HepG2 (cell line): ENCODE data around the gene SNX13. TPM values are rescaled to one million over a fixed set of nuclear protein-coding genes. Genes with fewer than 3 reads are reported as not detected.

Source experiments
- ATAC-seq: fragments of 200-7000 bp; cut with Tn5 transposase; 3 replicates; pipeline ENCODE4 v1.9.1; 2020; ENCODE audit warnings: mild to moderate bottlenecking, moderate library complexity
- BruUV-seq: library from RNA; stranded (reverse); fragments of 400-500 nt; replicated peaks from 2 replicates; lab custom pipeline; 2021; lab: Mats Ljungman, UMichigan
- CTCF ChIA-PET: fragments of 300-600 bp; formaldehyde crosslinking; extraction: SDS; loops from one replicate; lab custom pipeline; 2021; ENCODE audit warnings: low total read pairs, inconsistent platforms, low intra/inter-chr PET ratio; lab: Yijun Ruan, JAX
- POLR2A ChIA-PET: fragments of 350-600 bp; sonication (Branson Sonifier 250); formaldehyde crosslinking; loops from one replicate; lab custom pipeline; 2020; ENCODE audit warnings: antibody characterized with exemption, inconsistent platforms; lab: Yijun Ruan, JAX
- DNase-seq: peaks from one replicate; pipeline ENCODE4 v3.0.0-alpha.2; 2015; ENCODE audit warnings: low spot score
- FAIRE-seq: peaks from 3 replicates; lab custom pipeline; 2011; peaks lifted over from hg19 to GRCh38; lab: Jason Lieb, UNC
- H2AFZ ChIP-seq: one replicate; pipeline ENCODE4 v1.6.1; 2011; ENCODE audit warnings: low read length, inconsistent platforms
- H3K27ac ChIP-seq: fragments of 300-600 bp; 3 replicates; pipeline ENCODE4 v1.8.0; 2011; ENCODE audit warnings: mixed run types, mild to moderate bottlenecking, mixed read lengths, low read length, inconsistent platforms; ENCODE audit not compliant: insufficient read depth; ENCODE audit errors: extremely low read length
- H3K27me3 ChIP-seq, 2 experiments: fragments of 200-600 bp in 1 of 2; 2 replicates in 1 of 2; 3 replicates in 1 of 2; pipeline versions ENCODE4 v1.6.0 to v1.8.0; 2011; ENCODE audit warnings: low read length in 2 of 2, mild to moderate bottlenecking in 2 of 2, moderate library complexity in 2 of 2, inconsistent platforms in 1 of 2; ENCODE audit not compliant: insufficient read depth in 2 of 2, control insufficient read depth in 1 of 2
- H3K36me3 ChIP-seq, 2 experiments: fragments of 200-600 bp in 1 of 2; replicated peaks in 1 of 2; 2 replicates in 1 of 2; 3 replicates in 1 of 2; pipeline versions ENCODE4 v1.5.1 to v1.8.0; 2011; ENCODE audit warnings: low read length in 2 of 2, inconsistent platforms in 1 of 2; ENCODE audit not compliant: insufficient read depth in 2 of 2, control insufficient read depth in 1 of 2
- H3K4me1 ChIP-seq: 2 replicates; pipeline ENCODE4 v1.5.1; 2012; ENCODE audit warnings: low read length, inconsistent platforms; ENCODE audit not compliant: insufficient read depth
- H3K4me2 ChIP-seq: 2 replicates; pipeline ENCODE4 v1.6.0; 2011; ENCODE audit warnings: low read depth, low read length, inconsistent platforms
- H3K4me3 ChIP-seq, 3 experiments: fragments of 200-600 bp in 1 of 3; sonication (generic), shearing (Covaris generic) in 1 of 3; replicated peaks in 1 of 3; 2 replicates each; pipeline ENCODE4 v1.5.1; 2011 to 2016; ENCODE audit warnings: low read length in 3 of 3, inconsistent platforms in 2 of 3, low read depth in 2 of 3, mild to moderate bottlenecking in 2 of 3, control low read depth in 1 of 3, mixed read lengths in 1 of 3; ENCODE audit not compliant: insufficient read depth in 1 of 3
- H3K79me2 ChIP-seq: one replicate; pipeline ENCODE4 v1.6.1; 2011; ENCODE audit warnings: low read length, inconsistent platforms; ENCODE audit not compliant: insufficient read depth
- H3K9ac ChIP-seq: 2 replicates; pipeline ENCODE4 v1.6.0; 2011; ENCODE audit warnings: mild to moderate bottlenecking, low read depth, low read length, inconsistent platforms; ENCODE audit not compliant: insufficient read depth
- H3K9me3 ChIP-seq: 2 replicates; pipeline ENCODE4 v1.5.1; 2012; ENCODE audit warnings: mild to moderate bottlenecking, low read length
- H4K20me1 ChIP-seq: 2 replicates; pipeline ENCODE4 v1.6.0; 2011; ENCODE audit warnings: inconsistent platforms, mild to moderate bottlenecking, low read length, moderate library complexity; ENCODE audit not compliant: insufficient read depth
- HNF1A ChIP-seq, 2 experiments: sonication (generic) in 1 of 2; formaldehyde crosslinking in 1 of 2; IDR thresholded peaks; 2 replicates each; pipeline versions ENCODE4 v1.4.0 to v1.6.1; 2016 to 2020; ENCODE audit warnings: borderline replicate concordance in 1 of 2, low read depth in 1 of 2, mild to moderate bottlenecking in 1 of 2, missing genetic modification reagents in 1 of 2
- JUND ChIP-seq: sonication (generic); formaldehyde crosslinking; IDR thresholded peaks from 2 replicates; pipeline ENCODE4 v1.8.0; 2022; ENCODE audit warnings: mild to moderate bottlenecking, missing genetic modification reagents
- KLF16 ChIP-seq, 2 experiments: sonication (generic) in 1 of 2; formaldehyde crosslinking in 1 of 2; IDR thresholded peaks; 2 replicates each; pipeline versions ENCODE4 v1.6.1 to v1.8.0; 2016 to 2023; ENCODE audit warnings: missing genetic modification reagents in 2 of 2, missing compliant biosample characterization in 1 of 2
- MXD4 ChIP-seq: IDR thresholded peaks from 2 replicates; pipeline ENCODE4 v1.6.1; 2016; ENCODE audit warnings: mild to moderate bottlenecking, missing biosample characterization, missing genetic modification reagents
- NFATC3 ChIP-seq: sonication (generic); formaldehyde crosslinking; IDR thresholded peaks from 2 replicates; pipeline ENCODE4 v1.5.1; 2020; ENCODE audit warnings: mild to moderate bottlenecking, missing genetic modification reagents
- SRF ChIP-seq: IDR thresholded peaks from 2 replicates; pipeline ENCODE4 v1.6.1; 2011; ENCODE audit warnings: mild to moderate bottlenecking, low read depth, low read length, moderate library complexity
- TFE3 ChIP-seq: IDR thresholded peaks from 2 replicates; pipeline ENCODE4 v1.6.1; 2016
- ZBTB37 ChIP-seq: sonication (generic); formaldehyde crosslinking; IDR thresholded peaks from 2 replicates; pipeline ENCODE4 v1.4.0; 2020; ENCODE audit warnings: mild to moderate bottlenecking, missing genetic modification reagents
- ZNF547 ChIP-seq: sonication (generic); formaldehyde crosslinking; IDR thresholded peaks from 2 replicates; pipeline ENCODE4 v1.5.1; 2020; ENCODE audit warnings: mild to moderate bottlenecking, missing genetic modification reagents
- ZNF7 ChIP-seq: IDR thresholded peaks from 2 replicates; pipeline ENCODE4 v1.6.1; 2016; ENCODE audit warnings: missing biosample characterization, missing genetic modification reagents
- WGBS: methylation state at CpG from one replicate; pipeline ENCODE4 v1.1.6; 2017; ENCODE audit warnings: low lambda C conversion rate; 5-methylcytosine and 5-hydroxymethylcytosine counted together
- in situ Hi-C: cut with HindIII; loops from 2 replicates; pipeline ENCODE4 v1.10.0; 2017; ENCODE audit warnings: low pct_unique_long_range_greater_than_20kb; ENCODE audit not compliant: extremely low pct_ligation_motif_present
- intact Hi-C: fragments of 100-400 bp; cut with micrococcal nuclease; formaldehyde crosslinking; loops from one replicate; pipeline ENCODE4 v1.10.0; 2022; ENCODE audit not compliant: unreplicated experiment
- polyA plus RNA-seq, 8 experiments: library from polyadenylated mRNA; depleted of rRNA in 3 of 8; stranded (reverse) in 7 of 8; unstranded in 1 of 8; fragments of >200 nt; fragmentation: Illumina TruSeq in 4 of 8; extraction: Trizol in 4 of 8; gene quantifications; 2 replicates each; pipeline versions ENCODE4 v1.2.1 to v1.2.3, GENCODE V29; 2011 to 2016; ENCODE audit warnings: low read depth in 4 of 8, missing spikeins in 1 of 8, mixed read lengths in 1 of 8; ENCODE audit not compliant: insufficient read depth in 1 of 8
- total RNA-seq, 5 experiments: library from RNA; depleted of rRNA; stranded (reverse); fragments of >200 nt; fragmentation: Illumina TruSeq; extraction: Trizol; gene quantifications; 2 replicates each; pipeline ENCODE4 v1.2.3, GENCODE V29; 2016; ENCODE audit warnings: low read depth in 1 of 5

The SNX13 gene
- total and polyA plus RNA-seq, 2 of the 13 experiments (the other 11 are each of a cell fraction or from before 2014, with no cell fraction given), result 14.3 to 32.3 TPM

DNA sequence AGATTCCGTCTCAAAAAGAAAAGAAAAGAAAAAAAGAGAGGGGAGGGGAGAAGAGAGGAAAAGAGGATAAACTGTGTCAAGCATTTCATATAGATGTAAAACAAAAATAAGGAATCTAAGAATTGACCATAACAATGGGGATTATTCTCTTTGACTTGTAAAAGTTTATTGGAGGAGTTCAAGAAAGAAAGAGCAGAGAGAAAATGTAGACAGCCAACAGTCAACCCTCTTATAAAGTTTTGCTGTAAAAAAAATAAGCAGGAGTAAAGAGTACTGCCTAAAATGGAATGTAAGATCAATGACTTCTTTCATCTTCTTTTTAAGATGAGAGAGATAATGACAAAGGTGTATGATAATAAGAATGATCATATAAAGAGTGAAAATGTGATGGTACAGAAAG lies 87.9 kb downstream of the SNX13 start:
- Histone ChIP-seq H4K20me1 (no peaks in the 10 kb centered on the region), H3K9me3 (no peaks in the 10 kb centered on the region)
- POLR2A ChIA-PET, result no interaction called here
- ATAC-seq, result no peak
- TF ChIP-seq TFE3, result no peak
- no peak for TF ChIP-seq SRF
- no peak for TF ChIP-seq HNF1A (IDR thresholded peaks at IDR 0.05; ENCODE audit: low read depth)
- no peak for TF ChIP-seq HNF1A (CRISPR knock-in tag; IDR thresholded peaks at IDR 0.05; ENCODE audit: borderline replicate concordance)
- TF ChIP-seq JUND (CRISPR knock-in tag), result no peak
- no peak for TF ChIP-seq KLF16 (CRISPR knock-in tag; IDR thresholded peaks at IDR 0.05)
- no peak for TF ChIP-seq ZNF7 (CRISPR knock-in tag)
- no peak for TF ChIP-seq MXD4 (CRISPR knock-in tag)
- TF ChIP-seq ZBTB37 (CRISPR knock-in tag), result no peak
- no peak for TF ChIP-seq NFATC3 (CRISPR knock-in tag)
- TF ChIP-seq ZNF547, result no peak
- TF ChIP-seq, all 625 proteins: peak for 0
- intact Hi-C loops (no loop called here), in situ Hi-C loops (no loop called here)
- no peak for FAIRE-seq
- 100% methylated on average over 1 of the region's 1 CpG for whole genome bisulfite sequencing
- H3K27me3 ChIP-seq, result no peaks in the 10 kb centered on the region
- H3K27ac ChIP-seq, result no peak overlapping the region
- H3K36me3 ChIP-seq, result peaks cover 0 to 5% of the 10 kb centered on the region in 2 experiments; a peak in 2 of 5 replicates
- H3K4me3 ChIP-seq, result no peak overlapping the region
- no peak overlapping the region for H2AFZ ChIP-seq
- no peak overlapping the region for H3K9ac ChIP-seq
- H3K79me2 ChIP-seq, result no peaks in the 10 kb centered on the region
- H3K4me2 ChIP-seq, result no peak overlapping the region
- DNase-seq, result no peak
- CTCF ChIA-PET, result no interaction called here
- BruUV-seq, result no TSS peak
- H3K4me1 ChIP-seq, result no peaks in the 10 kb centered on the region
